ENCODE measurements around the gene SLC16A13.
"Not testable (repeated sequence)": the region's sequence is repeated elsewhere in the genome, so short reads cannot be mapped to it uniquely, and the experiment has no call there.

Gene SLC16A13

DNA sequence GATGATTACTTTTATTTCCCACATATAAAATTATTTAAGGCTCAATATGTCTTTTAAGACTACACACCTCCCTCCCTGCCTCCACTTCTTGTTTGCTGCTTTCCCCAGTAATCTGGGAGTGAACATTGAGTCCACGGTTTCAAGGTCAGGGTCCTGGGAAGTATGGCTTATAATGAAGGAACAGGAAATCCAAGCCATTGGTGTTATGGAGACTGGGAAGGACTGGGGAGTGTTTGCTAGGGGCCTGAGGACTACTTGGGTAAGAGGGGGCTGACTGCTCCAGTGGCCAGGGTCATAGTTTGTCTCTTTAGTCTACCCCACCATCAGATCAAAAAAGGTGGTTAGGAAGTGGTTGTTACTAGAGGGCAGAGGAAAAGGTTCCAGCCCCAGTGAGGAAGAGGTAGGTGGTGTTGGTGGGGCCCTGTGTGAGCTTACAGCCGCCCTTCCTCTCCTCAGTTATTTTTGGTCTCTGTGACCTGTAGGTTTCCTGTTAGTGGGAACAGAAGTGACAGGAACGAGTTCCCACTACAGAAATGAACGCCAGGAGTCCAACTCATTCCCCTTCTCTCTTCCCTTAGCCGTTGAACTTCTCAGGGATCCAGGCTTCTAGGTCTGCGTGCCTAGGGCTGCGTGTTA is 742 bp upstream of the SLC16A13 start:
- no peak for DNase-seq

- DNase-seq: no peak
These were observed 2.4 kb downstream of the SLC16A13 start for GRCh38 chr17:7038025-7038862.

DNA sequence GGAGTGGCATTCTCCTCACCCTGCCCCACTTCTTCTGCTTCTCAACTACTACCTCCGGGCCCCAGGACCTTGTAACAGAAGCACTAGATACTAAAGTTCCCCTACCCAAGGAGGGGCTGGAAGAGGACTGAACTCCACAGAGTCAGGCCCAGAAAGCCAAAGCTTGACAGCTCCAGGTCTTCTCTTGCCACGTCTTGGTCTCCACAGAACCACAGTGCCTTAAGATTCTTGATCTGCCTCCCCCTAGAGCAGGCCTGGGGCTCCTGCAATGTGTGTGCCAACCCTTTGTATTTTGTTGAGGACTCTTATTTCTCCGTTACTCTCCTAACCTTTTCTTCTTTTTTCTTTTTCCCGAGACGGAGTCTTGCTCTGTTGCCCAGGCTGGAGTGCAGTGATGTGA is 4.0 kb downstream of the SLC16A13 start:
- no peak for DNase-seq

DNA sequence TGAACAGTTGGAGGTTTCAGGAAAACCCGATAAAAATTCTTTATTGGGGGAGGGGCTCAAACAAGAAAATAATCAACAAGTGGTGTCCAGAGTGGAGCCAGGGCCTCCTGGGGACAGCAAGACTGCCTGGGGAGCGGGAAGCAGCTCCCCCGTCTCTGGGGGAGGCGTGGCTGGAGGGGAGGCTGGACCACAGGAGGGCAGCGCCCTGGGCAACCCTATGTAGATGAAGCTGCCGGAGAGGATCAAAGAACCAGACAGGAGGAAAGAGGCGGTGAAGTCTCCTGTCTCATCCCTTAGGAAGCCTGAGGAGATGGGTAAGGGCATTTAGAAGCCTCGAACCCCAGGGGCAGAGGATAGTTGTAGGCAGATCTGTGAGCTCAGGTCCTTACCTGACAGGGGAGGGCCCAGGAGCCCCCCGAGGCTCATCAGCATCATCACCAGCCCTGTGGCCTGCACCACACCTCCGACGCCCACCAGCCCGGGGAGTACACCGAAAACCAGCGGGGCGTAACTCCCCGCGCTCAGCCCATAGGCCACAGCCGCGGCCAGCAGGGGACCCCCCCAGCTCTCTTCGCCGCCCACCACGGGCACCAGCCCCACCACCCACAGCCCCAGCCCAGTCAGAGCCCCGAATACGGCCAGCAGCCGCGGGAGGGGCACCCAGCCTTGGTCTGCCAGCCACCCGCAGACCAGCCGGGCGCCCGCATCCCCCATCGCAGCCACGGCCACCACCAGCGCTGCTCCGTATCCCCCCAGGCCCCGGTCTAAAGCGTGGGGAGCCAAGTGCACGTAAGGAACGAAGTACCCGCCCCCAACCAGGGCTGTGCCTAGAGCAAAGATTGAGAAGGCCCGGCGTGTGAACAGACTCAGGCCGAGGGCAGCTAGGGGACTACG is 6.0 kb downstream of the SLC16A13 start:
- DNase-seq: no peak

- DNase-seq: no peak
These were observed 6.8 kb downstream of the SLC16A13 start for GRCh38 chr17:7042501-7043181.

GRCh38 chr17:7043182-7043496 is 7.3 kb downstream of the SLC16A13 start:
- DNase-seq: no peak

DNA sequence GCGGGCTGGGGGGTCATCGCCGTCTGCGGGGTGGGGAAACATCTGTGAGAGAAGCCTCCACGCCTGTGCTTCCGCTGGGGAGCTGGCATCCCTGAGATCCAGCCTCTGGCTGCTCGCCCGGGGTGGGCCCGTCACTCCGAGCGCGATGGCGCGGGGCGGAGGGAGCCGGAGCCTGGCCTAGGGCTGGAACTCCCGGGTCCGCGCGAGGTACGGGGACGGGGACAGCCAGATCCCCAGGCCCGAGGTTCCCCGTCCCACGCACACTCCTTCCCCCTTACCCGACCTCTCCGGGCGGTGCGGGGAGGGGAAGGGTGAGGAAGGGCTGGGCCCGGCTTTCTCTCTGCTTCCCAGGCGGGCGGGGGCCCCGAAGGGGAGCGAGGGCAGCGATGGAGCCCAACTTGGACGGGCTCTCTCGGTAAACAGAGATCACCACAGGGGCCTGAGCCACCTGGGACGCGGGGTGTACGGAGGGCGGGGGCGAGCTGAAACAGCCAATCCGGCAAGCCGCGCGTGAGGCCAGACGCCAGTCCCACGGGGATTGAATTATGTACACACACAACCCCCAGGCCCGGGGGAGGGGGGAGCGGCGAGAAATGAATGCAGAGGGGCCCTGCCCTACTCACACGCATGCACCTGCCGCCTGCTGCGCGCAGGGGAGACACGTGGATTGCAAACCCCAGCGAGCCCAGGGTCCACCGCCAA is 7.8 kb downstream of the SLC16A13 start, which contains the start of gene SLC16A11:
Gene SLC16A11 (minus strand): TSS at position 596 of the 702 bp plus-strand sequence. CDS start 579 bp downstream, at position 17.
- DNase-seq: no peak

DNA sequence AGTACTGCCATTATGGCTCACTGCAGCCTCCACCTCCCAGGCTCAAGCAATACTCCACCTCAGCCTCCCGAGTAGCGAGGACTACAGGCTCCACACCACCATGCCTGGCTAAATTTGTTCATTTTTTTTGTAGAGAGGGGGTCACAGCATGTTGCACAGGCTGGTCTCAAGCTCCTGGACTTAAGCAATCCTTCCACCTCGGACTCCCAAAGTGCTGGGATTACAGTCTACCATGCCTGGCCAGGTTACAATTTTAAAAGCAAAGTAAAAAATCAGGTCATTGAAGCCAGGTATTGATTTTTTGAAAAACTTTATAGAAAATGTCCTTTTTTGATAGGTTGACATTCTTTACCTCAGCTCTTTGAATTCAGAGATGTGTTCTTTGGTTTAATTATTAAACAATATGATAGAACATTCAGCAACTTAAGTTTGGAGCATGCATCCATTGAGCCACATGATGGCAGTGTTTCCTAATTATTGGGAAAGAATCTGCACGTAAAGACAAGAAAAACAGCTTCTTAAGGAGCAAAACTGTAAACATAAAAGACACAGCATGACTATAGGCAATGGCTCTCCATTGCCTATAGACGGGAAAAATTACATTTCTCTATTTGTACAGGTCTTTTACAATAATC is 9.8 kb downstream of the SLC16A13 start:
- DNase-seq: peak; percentile 34 to 73

GRCh38 chr17:7046127-7046724 is 10.4 kb downstream of the SLC16A13 start:
- peak in 1 of 2 experiments; percentile 73 for DNase-seq

GRCh38 chr17:7046725-7047397 is 11.0 kb downstream of the SLC16A13 start:
- DNase-seq: not testable (repeated sequence)

DNA sequence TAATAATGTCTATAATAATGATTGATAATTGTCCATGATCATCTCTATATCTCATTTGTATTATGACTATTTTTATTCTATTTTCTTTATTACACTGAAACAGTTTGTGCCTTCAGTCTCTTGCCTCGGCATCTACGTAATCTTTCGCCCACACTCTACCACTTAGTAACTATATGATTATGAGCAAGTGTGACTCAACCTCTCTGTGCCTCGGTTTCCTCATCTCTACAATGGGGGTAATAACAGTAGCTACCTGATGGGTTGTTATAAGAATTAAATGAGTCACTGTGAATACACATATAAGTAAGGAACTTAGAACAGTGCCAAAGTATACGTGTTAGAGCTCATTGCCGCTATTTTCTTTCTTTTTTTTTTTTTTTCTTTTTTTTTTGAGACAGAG is 11.8 kb downstream of the SLC16A13 start:
- no peak for DNase-seq

GRCh38 chr17:7048968-7049367 is 13.2 kb downstream of the SLC16A13 start:
- DNase-seq: no peak

- not testable (repeated sequence) for DNase-seq
These were observed 14.8 kb downstream of the SLC16A13 start for GRCh38 chr17:7050583-7050982.

- DNase-seq: no peak
These were observed 20.6 kb downstream of the SLC16A13 start for GRCh38 chr17:7056386-7056785.

GRCh38 chr17:7058831-7059447 is 23.1 kb downstream of the SLC16A13 start:
- no peak for DNase-seq

DNA sequence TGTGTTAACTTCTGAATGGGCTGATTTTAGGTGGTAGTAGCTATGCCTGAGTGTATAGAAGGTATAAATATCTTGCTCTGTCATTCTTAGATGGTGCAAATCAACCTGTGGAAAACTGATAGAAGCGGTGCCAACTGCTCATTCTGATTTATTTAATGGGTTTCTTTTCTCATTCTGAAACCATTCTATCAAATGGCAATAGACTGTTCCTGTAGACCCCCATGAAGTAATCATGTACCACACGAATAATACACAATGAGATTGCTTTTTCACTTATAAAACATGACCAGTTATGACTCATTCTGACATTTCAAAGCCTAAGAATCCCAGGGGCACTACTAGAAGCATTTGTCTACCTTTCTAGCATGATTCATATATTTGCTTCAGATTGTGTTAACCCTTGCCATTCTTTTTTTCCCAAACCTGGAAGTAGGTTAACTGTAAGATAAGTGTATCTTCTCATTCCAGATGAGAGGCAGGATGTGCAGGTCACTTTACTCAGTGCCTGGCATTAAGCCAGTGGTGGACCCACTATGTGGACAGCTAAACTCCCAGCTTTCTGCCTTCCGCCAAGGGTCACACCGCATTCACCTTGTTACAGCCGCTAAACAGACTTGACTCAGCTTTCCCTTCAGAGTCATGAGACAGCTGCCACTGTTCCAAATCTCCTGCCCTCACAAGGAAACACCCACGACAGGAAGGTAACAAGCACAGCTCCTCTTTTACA is 24.5 kb downstream of the SLC16A13 start:
- DNase-seq: no peak

- no peak for DNase-seq
These were observed 27.8 kb downstream of the SLC16A13 start for GRCh38 chr17:7063518-7064094.

DNA sequence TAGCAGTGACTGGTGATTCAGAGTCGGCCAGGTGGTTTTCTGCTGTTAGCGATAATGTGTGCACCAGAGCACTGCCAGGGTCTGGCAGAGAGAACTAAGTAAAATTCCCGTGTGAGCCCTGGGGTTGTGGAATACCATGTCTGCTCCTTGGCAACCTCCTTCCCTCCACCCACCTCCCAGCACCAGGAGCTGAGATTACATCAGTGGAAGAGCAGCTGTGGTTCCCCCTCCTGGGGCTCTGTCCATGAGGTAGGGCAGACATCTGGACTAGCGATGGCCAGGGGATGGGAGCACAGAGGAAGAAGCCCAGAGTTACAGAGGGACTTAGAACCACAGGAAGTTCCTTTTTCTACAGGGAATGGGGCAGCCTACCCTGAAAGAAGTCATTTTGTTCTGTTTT is 28.4 kb downstream of the SLC16A13 start:
- no peak for DNase-seq

DNA sequence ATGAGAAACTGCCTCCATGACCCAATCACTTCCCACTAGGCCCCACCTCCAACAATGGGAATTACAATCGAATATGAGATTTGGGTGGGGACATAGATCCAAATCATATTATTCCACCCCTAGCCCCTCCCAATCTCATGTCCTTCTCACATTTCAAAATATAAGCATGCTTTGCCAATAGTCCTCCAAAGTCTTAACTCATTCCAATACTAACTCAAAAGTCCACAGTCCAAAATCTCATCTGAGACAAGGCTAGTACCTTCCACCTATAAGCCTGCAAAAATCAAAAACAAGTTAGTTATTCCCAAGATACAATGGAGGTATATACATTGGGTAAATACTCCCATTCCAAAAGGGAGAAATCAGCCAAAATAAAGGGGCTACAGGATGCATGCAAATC is 31.4 kb downstream of the SLC16A13 start:
- no peak for DNase-seq
